ENCODE measurements around the gene MAP7.
"Not testable (repeated sequence)": the region's sequence is repeated elsewhere in the genome, so short reads cannot be mapped to it uniquely, and the experiment has no call there.

MAP7 gene

DNA sequence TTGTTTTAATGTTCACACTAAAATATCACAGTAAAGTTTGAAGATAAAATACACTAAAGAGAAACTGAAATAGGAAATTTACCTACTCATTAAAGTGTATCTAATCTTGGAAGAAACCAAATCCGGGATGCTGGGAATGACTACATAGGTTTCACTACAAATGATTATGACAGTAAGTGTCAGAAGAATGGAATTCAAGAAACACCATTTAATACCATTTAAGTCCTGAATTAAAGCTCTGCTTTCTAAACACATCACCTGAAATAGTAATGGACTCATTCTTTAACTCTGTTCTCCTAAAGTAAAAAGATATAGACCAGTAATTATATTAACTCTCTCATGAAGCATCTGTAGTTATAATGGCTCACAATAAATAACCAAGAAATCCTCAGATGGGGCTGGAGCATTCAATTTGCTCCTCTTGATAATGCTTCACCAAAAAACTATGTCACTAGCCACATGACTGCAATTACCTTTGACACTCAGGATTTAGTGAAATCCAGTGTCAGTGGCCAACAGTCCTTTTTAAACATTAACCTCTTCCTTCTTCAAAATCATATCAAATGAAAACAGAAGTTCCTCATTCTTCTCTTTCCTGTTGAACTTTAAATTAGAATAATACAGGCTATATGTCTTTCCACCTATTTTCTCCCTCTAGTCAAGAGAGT lies 41.4 kb downstream of the MAP7 start:
- no peak for DNase-seq (ENCODE audit: low read depth in 2 of 2, low spot score in 1 of 2)

DNA sequence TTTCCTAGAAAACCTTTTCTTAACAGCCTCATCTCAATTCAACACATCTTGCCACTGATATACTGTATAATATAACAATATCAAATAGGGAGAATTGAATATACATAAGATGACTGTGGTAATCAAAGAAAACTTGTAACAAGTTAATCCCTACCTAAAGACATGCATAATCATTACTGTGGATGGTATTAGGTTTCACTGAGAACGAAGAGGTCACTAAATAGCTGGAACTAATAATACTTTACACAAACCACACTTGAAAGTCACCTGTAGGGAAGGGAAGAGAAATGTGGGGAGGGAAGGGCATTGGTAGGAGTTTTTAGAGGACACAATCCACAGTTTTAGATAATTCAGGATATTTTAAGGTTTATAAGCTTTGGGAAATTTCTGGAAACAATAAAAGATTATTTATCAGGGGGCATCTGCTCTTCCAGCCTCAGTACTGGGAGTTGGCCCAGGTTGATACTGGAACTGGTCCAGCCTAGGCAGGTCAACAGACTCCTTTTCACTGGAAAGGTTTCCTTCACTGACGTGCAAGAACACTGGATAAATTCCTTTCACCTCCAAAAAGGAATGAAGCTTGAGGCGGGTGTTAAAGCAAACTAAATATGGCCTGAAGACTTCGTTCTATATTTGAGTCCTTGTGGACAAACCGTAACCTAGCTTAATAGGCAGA lies 44.0 kb downstream of the MAP7 start:
- DNase-seq (ENCODE audit: low read depth in 2 of 2, low spot score in 1 of 2) = no peak

DNA sequence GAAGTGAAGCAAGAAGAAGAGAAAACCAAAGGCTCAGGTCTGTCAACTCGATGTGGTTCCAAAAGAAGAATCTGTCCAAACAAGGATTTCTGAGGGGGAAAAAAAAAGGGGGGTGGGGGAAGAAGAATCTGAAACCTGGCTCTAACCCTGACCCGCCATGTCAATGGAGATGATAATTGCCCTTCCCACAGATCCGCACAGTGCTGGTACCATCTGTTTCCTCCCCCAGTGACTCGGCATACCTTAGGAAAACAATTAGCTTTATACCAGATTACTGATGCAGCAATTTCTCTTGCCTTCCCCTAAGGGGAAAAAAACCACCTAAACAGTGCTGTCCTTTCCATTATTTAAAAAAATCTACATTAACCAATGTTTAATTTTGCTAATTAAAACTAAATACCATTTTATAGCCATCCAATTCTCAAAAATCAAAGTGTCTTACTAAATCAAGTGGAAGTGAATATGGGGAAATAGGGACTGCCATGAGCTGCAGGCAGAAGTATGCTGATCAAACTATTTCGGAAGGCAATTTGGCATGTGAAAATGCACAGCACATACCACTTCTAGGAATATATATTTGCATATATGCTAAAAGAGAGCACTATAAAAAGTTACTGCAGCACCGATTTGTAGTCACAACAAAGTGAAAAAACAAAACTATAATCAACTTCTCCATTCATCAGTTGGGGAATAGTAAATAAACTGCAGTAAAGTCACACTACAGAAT lies 46.8 kb downstream of the MAP7 start:
- DNase-seq (ENCODE audit: low read depth in 2 of 2, low spot score in 1 of 2) = no peak

DNA sequence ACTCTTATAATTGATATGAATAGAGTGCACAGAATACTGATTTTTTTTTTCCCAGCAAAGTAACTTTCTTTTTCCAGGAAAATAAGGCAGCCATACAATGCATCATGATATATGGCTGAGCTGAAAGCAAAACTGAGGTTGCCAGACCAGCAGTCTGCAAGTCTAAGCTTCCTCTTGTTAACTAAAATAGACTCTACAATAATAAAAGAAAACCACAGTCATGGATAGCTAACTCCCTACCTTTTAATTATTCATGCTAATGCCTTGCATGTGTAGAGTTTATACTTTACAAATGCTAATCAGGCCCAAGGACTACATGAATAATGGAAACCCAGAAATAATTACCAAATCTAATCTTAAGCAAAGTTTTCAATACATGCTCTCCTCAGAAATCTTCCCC lies 47.4 kb downstream of the MAP7 start:
- no peak for DNase-seq (ENCODE audit: low read depth in 2 of 2, low spot score in 1 of 2)

DNA sequence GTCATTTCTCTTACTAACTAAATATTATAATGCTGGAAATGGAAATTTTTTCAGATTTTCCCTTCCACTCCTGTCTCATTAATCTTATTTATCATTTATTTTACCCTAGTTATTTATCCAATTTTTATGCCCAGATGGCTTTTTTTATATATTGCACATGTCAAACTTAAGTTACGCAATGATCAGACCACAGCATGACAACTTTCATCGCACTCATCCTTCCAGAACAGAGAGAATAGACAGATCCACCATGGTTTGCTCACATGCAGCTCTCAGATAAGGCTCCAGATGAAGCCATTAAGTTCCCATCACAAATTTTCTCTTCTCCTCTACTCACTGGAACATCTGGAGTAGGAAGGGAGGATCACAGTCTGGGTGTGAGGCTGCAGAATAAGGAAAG lies 48.7 kb downstream of the MAP7 start:
- DNase-seq (ENCODE audit: low read depth in 2 of 2, low spot score in 1 of 2) = no peak

DNA sequence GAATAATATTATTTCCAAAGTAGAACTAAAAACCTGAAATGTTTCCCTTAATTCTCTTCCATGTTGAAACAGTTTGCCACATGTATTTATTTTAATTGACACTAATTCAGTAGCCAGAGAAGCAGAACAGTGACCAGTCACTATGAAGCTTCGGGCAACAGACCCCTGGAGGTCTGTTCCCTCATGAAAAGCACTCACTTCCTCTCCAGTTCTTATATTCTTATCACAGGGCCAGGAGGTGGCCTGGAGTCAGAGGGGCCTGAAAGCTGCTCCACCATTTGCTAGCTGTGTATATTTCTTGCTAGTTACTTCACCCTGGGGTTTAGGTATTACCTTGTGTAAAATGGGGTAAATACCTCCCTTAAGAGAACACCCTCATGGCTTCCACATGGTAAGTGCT lies 49.1 kb downstream of the MAP7 start:
- DNase-seq (ENCODE audit: low read depth in 2 of 2, low spot score in 1 of 2) = no peak

DNA sequence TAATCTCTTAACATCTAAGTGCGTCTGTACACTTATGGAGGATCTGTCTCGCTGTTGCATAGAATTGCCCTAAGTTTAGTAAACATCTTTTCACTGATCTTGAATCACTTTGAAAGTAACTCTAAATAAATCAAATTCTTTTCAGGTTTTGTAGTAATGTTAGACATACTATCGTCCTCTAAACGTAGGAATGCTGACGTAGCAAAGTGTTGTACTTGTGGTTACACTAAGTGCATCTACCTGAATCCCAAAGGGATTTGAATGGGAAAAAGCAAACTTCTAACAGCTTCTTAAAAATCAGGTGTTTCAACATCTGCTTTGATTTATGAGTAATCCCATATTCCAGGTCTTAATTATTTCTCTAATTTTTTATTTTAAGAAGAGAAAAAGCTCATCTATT lies 49.8 kb downstream of the MAP7 start:
- DNase-seq (ENCODE audit: low read depth in 2 of 2, low spot score in 1 of 2) = no peak

DNA sequence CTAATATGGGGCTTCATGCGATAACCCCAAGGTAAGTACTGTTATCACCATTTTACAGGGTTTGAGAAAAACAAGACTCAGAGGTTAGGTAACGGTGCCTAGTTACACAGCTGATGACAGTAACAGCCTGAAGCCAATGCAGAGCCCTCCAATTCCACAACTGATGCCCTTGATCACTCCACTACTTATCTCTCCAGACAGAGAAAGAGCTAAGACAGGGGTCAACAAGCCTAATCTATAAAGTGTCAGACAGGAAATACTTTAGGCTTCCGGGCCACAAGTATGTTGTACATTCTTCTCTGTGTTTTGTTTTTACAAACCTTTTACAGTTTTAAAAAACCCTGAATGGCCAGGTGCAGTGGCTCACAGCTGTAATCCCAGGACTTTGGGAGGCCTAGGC lies 50.9 kb downstream of the MAP7 start:
- no peak for DNase-seq (ENCODE audit: low read depth in 2 of 2, low spot score in 1 of 2)

DNA sequence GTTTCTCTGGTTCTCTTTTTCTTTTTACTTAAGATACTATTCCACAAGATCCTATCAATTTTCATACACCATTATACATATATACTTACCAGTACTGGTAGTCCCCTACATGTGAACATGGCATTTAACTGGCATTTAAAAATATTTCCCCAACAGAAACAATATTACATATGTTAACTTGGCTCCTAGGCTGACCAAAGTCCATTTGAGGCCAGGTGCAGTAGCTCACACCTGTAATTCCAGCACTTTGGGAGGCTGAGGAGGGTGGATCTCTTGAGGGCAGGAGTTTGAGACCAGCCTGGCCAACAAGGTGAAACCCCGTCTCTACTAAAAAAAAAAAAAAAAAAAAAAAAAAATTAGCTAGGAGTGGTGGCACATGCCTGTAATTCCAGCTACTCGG lies 53.8 kb downstream of the MAP7 start:
- not testable (repeated sequence) for DNase-seq (ENCODE audit: low read depth in 2 of 2, low spot score in 1 of 2)

DNA sequence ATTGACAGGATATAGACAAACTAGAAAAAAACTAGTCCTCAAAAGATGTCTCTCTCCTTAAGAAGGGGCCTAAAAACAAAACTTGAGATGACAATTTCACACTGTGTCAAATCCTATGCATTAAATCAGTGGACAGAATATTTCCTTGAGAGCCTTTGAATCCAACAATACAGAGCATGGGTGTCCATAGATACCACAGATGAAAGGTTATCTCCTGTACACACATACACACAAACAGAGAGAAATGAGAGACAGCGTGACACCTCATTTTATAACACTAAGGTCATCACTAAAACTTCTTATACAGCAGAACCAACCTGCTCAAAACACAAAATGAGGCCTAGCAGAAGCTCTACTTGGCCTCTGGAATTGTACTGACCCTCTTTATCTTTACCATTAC lies 55.5 kb downstream of the MAP7 start:
- no peak for DNase-seq (ENCODE audit: low read depth in 2 of 2, low spot score in 1 of 2)

DNA sequence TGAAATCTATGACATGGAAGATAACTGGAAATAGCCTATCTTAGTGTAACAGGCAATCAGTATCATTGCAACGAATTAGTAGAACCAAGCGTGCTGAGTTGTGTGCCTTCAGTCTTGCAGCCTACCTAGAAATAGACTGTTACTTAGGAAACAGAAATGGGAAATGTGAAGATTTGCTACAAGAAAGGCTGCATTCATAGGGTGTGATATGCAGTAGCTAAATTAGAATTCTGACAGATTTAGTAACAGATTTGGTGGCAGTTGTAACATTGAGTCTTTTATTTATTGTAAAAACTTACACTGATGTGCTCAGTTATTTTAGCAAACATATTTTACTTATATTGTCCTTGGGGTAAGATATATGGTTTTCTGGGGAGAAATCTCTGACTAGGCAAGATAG lies 56.2 kb downstream of the MAP7 start:
- DNase-seq (ENCODE audit: low read depth in 2 of 2, low spot score in 1 of 2) = no peak

DNA sequence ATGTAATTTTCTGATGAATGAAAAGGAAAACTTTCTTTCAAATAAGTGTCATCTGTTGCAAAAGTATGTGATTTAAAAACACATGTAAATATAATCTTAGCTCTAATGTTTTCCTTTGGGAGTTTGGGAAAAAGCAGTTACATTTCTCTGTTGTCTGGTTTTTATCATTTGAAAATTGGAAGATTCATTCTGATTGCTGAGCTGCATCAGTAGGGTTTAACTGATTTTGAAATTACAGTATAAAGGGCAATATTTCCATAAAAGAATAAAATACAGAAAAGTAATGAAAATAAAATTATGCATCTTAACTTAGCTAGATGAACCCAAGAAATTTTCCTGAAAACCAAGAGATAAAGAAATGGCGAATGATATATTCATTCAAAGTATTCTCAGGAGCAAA lies 57.8 kb downstream of the MAP7 start:
- DNase-seq (ENCODE audit: low read depth in 2 of 2, low spot score in 1 of 2) = no peak

DNA sequence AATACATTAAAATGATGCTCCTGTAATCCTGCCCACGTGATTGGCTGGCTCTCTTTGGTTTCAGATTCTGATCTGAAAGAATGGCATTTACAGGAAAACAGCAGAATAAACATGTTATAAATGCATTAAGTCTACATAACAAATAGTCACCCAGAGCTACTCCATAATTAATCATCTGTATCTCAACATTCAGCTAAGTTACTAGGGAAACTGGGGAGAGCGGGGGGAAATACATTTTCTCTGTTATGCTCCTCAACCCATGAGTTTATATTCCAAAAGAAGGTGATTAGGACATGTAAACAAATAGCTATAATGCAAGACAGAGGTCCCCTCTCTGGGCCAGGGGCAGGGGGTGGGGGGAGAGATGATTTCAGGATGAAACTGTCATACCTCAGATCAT lies 58.5 kb downstream of the MAP7 start:
- no peak for DNase-seq (ENCODE audit: low read depth in 2 of 2, low spot score in 1 of 2)

DNA sequence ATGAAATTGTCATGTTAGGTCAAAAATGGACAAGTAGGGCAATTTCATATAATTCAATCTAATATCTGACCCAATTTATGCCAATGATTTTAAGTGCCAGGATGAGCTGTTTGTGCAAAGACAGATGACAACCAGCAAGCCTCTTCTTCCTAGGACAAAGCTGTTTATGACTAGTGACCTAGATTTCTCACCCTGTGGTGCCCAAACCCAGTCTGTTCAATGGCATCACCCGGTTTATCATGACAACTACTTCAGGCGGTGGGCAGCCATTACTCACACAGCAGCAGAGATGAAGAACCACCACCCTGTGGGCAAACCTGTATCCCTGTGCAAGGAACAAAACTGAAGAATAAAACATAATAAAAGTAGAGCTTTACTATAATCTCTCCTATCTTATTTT lies 59.0 kb downstream of the MAP7 start:
- no peak for DNase-seq (ENCODE audit: low read depth in 2 of 2, low spot score in 1 of 2)

DNA sequence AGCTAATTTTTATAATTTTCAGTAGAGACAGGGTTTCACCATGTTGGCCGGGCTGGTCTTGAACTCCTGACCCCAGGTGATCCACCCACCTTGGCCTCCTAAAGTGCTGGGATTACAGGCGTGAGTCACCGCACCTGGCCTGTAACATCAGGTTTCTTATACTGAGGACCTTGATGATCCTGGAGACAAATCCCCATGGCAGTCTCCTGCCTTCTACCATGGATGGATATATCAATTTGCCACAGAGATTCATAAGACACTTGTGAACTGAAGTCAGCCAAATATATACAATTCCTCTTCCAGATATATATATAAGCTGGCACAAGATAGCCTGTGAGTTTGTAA lies 60.6 kb downstream of the MAP7 start:
- DNase-seq (ENCODE audit: low read depth in 2 of 2, low spot score in 1 of 2) = not testable (repeated sequence)

DNA sequence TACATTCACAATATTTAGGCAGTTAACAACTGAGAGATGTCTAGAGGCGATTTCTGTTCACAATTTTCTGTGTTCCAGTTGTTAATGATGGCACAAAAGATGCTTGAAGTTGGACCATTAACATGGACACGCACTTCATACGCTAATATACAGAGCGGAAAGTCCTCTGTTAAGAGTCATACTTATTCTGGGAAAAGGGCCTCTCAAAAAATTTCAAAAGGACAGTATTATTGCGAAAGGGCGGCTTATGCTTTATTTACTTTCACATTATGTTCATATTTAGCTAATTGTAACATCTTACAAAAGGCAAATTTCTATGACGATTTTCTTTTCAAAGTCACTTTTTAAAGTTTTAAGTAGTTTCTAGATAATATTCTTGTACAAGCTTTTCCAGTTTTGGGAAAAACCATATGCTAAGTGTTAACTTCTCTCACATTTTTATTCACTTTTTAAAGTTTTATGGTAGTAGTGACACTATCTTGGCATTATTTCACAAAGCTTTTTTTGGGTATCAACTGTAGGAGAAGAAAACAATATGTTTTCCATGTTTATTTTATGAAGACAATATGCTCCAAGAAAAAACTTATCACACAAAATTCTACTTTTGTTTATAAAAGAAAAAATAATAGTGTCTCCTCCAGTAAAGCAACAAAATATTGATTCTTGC lies 62.3 kb downstream of the MAP7 start:
- DNase-seq (ENCODE audit: low read depth in 2 of 2, low spot score in 1 of 2) = no peak

DNA sequence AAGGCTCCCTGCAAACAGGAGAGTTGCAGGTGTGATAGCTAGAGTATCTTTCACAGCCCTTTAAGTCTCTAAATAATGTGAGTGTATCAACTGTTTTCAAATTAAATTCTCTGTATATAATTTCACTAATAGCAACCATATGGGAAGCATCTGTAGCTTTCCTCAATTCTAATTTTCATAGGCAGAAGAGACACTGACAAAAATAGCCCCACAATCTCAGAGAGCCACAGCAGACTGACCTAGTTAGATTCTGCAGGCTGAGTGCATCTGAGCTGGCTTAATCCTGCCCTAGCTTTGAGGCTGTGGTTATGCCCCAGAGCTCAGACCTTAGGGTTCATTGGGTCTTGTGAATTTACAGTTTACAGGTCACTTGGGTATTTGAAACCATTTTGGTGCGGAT lies 63.9 kb downstream of the MAP7 start:
- no peak for DNase-seq (ENCODE audit: low read depth in 2 of 2, low spot score in 1 of 2)

DNA sequence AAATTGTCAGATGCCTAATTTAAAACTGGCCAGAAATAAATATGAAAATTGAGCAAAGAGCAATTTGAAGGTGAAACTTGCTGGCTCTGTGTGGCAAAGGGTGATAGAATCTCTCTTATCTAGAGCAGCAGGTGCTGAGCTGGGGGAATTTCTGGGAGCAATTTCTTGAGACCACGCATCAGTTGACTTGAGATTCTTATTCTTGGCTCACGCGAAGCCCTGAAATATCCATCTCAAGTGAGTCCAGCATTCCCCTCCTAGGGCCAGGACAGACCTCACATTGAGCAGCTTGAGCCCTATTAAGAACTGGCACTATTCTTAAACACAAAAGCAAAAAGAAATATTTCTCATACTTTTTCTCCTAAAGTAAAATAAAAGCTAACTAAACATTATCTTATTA lies 66.3 kb downstream of the MAP7 start:
- DNase-seq (ENCODE audit: low read depth in 2 of 2, low spot score in 1 of 2) = no peak

DNA sequence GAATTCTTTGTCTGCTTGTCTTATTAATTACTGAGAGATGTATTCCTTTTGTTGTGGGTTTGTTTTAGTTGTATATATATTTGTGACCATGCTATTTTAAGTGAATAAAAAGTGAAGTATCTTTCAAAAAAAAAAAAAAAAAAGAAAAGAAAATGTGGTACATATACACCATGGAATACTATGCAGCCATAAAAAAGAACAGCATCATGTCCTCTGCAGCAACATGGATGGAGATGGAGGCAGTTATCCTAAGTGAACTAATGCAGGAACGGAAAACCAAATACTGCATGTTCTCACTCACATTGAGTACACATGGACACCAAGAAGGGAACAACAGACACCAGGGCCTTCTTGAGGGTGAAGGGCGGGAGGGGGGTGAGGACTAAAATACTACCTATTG lies 67.2 kb downstream of the MAP7 start:
- DNase-seq (ENCODE audit: low read depth in 2 of 2, low spot score in 1 of 2) = not testable (repeated sequence)

DNA sequence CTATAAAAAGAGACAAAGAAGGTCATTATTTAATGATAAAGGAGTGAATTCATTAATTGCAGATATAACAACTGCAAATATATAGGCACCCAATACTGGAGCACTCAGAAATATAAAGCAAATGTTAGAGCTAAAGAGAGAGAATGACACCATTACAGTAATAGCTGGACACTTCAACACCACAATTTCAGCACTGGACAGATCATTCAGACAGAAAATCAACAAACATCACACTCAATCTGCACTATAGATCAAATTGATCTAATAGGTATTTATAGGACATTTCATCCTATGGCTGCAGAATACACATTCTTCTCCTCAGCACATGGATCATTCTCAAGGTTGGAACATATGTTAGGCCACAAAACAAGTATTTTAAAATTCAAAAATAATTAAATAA lies 72.7 kb downstream of the MAP7 start:
- no peak for DNase-seq (ENCODE audit: low read depth in 2 of 2, low spot score in 1 of 2)

DNA sequence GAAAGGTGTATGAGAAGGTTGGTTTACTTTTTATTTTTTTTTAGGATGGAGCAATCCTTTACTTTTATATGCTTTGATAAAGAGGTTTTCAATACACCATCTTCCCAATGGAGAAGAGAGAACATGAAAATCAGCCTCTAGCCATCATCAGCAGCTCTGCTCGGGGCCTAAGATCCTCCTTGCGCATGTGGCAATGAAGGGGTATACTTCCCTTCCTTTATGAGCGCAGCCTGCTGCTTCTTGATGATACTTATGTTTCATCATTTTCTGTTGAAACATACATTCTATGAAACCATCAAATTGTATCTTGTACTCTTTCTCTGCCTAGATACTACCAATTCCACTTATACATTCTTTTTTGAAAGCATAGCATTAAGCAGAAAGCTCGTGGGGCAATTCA lies 74.5 kb downstream of the MAP7 start:
- DNase-seq (ENCODE audit: low read depth in 2 of 2, low spot score in 1 of 2) = no peak

DNA sequence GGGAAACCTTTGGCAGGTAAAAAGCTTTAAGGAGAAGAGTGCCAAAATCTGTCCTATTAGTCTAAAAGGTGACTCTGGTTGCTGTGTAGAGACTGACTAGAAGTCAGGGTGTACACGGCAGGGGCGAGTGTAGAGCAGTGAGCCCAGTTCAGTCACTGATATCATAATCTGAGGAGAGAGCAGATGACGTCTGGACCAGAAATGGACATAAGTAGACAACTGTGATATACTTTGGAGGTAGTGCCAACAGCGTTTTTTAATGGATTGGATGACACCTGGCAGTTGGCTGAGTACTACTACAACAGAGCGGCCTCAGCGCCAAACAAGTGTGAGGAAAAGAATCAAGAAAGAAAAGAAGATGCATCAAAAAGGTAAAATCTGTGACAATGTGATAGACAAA lies 76.0 kb downstream of the MAP7 start:
- no peak for DNase-seq (ENCODE audit: low read depth in 2 of 2, low spot score in 1 of 2)

Measured in stimulated activated CD8-positive, alpha-beta memory T cell treated with anti-CD3 and anti-CD28 coated beads, Interleukin-4, amount 100 ng/mL, for 1 hour (primary cell).